IPS-11a (cell line): ENCODE data around the gene EFNA4.

Source experiments
- H3K4me3 ChIP-seq: one replicate; pipeline ENCODE4 v1.5.1; 2013; ENCODE audit warnings: low read depth, low read length, control low read depth

Gene EFNA4

DNA sequence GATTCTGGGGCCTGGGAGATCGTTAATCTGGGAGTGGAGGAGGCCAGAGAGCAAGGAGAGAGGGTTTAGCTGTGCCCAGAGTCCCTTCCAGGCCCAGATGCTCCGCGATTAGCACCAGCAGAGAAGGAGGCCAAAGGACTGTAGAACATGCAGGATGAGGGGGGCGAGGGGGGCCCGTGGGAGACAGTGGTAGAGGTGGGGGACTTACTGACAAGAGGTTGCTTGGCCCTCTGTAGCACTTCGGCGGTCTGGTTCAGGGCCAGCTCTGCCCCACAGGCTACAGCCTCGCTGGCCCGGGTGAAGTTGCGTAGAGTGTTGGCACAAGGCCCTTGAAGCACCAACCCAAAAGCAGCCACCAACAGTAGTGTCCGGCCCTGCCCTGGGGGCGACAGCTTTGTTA, 30.7 kb upstream of the EFNA4 start:
- no peak overlapping the region for H3K4me3 ChIP-seq

DNA sequence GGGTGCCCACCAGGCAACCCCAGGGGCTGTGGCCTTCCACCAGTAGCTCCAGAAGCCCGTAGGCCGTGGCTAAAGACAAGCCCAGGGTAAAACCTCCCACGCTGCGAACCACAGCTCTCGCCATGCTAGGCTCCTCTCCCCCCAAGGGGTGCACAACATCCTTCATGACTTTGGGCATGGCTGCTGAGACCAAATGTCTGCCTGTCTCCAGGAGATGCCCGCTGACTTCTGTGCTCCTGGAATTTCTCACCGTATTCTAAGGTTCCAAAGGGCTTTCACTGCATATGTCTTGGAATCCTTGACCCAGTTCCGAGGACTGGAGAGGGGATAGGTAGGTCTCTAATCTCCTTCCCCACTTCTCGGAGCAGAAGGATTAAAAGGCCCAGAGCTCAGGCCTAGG, 30.0 kb upstream of the EFNA4 start, which contains the start of the genes DCST1 and DCST2:
Gene DCST1 (plus strand): TSS at position 301 of the 400 bp plus-strand sequence. CDS start 213 bp downstream, outside the sequence.
Gene DCST2 (minus strand): TSS at position 258 of the 400 bp plus-strand sequence. CDS start 80 bp downstream, at position 178.
- H3K4me3 ChIP-seq = no peak within 1 kb of the TSS

- H3K4me3 ChIP-seq = no peak overlapping the region
Measured at GRCh38 chr1:155034318-155035208, 29.0 kb upstream of the EFNA4 start.

DNA sequence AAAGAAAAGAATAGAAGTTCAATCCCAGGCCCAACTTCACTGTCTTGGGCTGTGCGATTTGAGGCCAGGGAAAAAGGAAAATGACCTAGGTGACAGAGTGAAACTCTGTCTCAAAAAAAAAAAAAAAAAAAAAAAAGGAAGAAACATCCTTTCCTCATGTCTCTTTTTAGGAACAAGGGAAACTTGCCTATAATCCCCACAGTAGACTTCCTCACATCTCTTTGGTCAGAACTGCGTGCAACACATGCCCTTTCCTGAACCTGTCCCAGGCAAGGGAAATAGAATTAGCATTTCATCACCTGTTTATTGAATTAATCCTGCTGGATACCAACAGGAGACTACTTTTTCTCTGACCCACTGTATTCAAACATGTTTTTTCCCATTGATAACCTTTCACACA, 27.6 kb upstream of the EFNA4 start:
- no peak overlapping the region for H3K4me3 ChIP-seq

- H3K4me3 ChIP-seq = no peak overlapping the region
Measured at GRCh38 chr1:155037043-155037442, 26.5 kb upstream of the EFNA4 start.

DNA sequence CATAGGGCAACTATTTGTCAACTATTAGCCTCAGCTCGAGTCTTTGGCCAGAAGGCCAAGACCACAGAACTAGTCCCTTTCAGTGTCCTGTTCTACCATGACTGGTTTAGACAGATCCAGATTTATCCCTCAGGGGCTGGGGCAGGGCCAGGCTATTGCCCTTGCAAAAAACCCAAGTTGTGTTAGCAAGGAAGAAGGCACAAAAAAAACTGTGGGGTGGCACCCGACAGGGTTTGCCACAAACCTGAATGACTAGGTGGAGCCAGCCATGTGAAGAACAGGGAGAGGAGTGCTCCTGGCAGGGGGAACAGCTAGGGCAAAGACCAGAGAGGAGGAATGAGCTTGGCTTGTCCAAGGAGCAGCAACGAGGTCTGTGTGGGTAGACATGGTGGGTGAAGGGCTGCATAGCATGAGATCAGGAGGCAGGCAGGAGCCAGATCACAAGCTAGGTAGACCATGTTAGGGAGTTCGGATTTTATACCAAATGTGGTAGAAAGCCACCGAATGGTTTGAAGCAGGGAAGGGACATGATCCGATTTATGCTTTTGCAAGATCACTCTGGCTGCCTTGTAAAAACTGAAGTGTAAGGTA, 25.6 kb upstream of the EFNA4 start:
- no peak overlapping the region for H3K4me3 ChIP-seq

DNA sequence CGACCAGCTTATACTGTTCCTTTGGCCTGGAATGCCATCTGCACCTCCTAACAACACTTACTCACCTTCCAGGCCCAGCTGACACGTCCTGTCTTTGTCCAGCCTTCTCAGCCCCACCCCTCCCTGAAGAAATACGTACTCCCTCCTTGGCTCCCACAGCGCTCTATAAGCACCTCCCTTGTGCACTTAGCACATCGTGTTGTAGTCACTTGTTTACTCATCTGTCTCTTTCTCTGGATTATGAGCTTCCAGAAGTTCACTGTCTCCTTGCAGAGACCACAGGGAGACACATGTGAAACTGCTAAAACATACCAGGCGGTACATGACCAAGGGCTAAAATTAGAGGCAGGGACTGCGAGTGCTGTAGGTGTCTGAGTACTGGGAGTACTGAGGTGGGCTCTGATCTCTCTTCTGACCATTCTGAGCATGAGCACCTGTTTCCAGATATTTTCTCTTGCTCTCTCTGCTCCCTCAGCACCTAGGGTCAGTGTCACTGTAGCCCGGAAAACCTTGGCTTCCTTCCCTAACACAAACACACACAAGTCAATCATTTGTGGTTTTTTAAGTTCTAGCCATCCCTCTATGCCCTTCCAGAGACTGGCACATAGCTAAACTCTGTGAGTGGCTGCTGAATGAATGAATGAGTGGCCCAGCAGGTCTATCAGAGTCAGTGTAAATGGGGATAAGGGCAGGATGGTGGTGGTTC, 24.8 kb upstream of the EFNA4 start:
- H3K4me3 ChIP-seq = no peak overlapping the region

- H3K4me3 ChIP-seq = no peak overlapping the region
Measured at GRCh38 chr1:155039308-155039669, 24.3 kb upstream of the EFNA4 start.

DNA sequence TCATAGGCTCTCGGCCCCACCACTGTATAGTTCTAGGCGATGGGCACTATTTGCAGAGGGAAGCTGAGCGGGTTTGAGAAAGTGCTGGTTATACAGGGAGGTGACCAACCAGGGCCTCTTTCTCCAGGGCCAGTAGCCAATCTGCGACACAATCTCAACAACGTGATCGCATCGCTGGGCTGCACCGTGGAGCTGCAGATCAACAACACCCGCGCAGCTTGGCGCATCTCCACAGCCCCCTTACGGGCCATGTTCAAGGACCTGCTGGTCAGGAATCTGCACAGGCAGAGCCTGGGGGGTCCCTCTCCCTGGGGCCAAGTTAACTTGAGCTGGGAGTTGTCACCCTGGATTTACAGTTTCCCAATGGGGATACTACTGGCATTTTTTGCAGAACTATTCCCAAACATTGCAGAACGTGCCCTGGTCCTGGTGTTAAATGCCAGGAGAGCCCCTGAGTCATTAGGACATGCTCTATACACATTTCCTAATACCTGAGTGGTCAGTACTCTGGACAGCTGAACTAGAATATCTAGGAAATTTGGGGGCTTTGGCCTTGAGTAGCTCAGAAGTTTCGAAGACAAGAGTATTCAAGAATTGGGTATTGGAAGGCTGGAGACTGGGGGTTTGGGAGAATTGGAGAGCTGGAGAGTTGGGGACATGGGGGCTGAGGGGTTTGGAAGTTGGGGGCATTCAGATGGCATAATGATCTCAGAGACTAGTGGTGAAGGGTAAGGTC, 23.0 kb upstream of the EFNA4 start:
- H3K4me3 ChIP-seq = no peak overlapping the region

DNA sequence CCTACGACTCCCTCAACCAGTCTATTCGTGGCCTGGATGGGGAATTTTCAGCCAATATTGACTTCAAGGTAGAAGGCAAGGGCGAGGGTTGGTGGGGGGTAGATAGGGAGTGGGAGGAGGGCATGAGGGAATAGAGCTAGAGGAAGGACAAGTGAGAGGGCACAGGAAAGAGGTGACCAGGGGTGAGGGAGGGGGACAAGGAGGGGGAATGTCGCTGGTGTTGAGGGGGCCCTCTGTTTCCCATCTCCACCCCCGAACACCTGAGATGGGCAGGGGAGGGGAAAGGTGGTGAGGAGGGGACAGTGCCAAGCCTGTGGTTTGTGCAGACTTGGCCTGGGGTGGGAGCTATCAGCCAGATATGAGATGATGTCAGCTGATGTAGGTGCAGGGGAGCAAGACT, 20.8 kb upstream of the EFNA4 start:
- H3K4me3 ChIP-seq = no peak overlapping the region

GRCh38 chr1:155043301-155043702, 20.2 kb upstream of the EFNA4 start:
- H3K4me3 ChIP-seq = no peak overlapping the region

DNA sequence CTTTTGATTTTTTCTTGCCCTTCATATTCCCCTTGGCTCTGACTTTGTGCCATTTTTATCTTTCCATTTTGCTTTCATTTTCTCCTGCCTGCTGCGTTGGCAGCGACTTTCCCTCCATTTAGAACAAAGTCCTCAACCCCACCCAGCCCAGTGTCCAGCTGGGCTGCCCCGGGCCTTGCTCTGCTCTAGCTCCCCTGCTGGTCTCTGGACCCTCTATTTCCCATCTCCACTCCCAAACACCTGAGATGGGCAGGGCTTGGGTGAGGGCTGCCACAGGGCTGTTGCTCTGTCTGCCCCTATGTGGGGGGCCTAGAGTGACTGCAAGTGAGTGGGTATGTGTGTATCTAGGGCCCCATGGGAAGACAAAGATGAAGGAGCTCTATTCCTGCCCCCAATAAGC, 19.7 kb upstream of the EFNA4 start:
- H3K4me3 ChIP-seq = no peak overlapping the region

DNA sequence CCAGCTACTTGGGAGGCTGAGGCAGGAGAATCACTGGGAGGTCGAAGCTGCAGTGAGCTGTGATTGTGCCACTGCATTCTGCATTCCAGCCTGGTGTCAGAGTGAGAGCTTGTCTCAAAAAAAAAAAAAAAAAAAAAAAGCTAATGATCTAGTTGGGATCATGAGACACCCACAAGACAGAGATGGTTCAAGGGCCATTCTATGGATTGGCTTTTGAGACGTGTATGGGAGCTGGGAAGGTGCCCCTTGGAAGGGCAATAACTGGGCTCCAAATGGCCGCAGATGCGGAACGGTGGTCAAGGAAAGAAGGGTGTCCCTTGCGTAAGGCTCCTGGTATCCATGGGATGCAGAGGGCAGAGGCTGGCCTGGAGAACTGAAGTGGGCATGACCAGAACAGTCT, 19.2 kb upstream of the EFNA4 start:
- no peak overlapping the region for H3K4me3 ChIP-seq

DNA sequence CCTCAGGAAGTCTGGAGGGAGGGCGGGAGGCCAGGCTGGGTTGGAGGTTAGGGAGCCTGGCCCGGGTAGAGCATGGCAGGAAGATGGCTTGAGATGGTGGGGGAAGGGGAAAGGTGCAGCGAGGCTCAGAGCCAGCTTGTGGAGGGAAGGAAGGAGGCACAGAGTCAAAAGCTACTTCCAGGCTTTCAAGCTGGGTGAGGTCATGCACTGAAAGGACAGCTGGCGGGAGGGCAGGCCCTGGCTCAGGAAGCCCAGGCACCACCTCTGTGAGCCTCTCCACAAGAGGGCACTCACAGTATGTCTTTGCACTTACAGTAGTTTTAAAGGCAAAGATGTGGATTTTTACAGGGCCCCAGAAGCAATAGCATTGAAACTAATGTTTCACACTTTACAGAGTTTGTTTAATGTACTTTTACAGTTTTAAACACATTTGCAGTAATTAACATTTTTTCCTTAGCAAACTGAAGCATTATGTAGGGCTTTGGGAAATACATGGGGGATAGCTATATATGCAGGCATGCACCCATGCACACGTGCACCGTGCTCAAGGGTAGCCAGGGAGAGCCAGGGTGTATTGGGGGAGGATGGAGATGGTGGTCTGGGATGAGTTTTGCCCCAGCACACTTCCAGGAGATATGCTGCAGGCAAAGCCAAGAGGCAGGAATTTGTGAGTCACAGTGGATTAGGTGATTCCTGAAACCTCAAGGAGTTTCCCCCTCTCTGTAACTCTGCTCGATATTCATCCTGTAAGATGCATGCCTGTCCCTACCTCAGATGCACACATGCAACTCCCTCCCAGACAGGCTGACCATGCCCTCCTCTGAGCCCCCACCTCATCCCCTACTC, 18.5 kb upstream of the EFNA4 start:
- no peak overlapping the region for H3K4me3 ChIP-seq

DNA sequence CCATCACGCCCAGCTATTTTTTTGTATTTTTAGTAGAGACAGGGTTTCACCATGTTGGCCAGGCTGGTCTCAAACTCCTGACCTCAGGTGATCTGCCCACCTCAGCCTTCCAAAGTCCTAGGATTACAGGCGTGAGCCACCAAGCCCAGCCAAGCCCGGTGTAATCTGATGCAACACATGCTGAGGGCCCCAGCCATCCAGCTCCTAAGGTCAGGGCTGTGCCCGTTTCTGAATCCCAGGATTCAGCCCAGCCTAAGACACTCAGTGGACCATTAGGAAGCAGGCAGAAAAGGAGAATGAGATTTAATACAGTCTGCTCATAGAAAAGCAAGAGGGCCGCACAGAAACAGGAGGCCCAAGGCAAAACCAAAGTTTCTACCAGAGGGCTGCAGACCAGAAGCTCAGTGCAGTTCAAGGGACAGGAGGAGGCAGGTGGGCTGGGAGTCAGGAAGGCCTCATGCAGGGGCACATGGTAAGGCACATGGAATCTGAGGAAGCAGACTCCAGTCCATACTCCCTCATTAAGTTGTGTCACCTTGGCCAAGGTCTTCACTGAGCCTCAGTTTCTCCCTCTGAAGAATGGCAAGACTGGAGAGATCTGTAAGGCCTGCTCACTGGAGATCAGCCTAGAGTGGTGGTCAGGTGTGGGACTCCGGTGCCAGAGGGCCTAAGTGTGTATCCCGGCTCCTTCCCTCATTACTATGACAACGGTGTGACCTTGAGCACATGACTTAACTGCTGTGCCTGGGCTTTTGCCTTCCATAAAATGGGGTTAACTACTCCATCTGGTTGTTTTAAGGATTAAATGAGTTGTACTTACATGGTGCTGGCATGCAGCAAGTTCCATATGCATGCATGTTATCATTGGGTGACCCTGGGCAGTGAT, 14.8 kb upstream of the EFNA4 start:
- H3K4me3 ChIP-seq = no peak overlapping the region

GRCh38 chr1:155049651-155050559, 13.6 kb upstream of the EFNA4 start:
- H3K4me3 ChIP-seq = no peak overlapping the region

- peak within 1 kb of the TSS; percentile 55 for H3K4me3 ChIP-seq
Measured at GRCh38 chr1:155050560-155051341, 12.8 kb upstream of the EFNA4 start, which contains the start of gene ADAM15. TSS of gene ADAM15 (plus strand) at chr1:155051316. CDS start at chr1:155051387, 71 bp downstream.
